Renal cortical epithelial cell (primary cell): ENCODE results near the gene DDX52. TPM values are rescaled to one million over a fixed set of nuclear protein-coding genes. Genes with fewer than 3 reads are reported as not detected.
"Not testable (repeated sequence)": the region's sequence is repeated elsewhere in the genome, so short reads cannot be mapped to it uniquely, and the experiment has no call there.

Experiments used
- DNase-seq: peaks from one replicate; pipeline ENCODE4 v3.0.0-alpha.2; 2011; ENCODE audit warnings: low read depth
- total RNA-seq: library from RNA; depleted of rRNA; stranded (reverse); fragments of >200 nt; gene quantifications from 2 replicates; pipeline ENCODE4 v1.2.3, GENCODE V29; 2014

The DDX52 gene
- 48.5 and 64.4 TPM in 2 replicates for total RNA-seq

- peak; percentile 92 for DNase-seq
Observed at GRCh38 chr17:37643118-37643766, at the start of gene DDX52. DDX52 (minus strand) TSS chr17:37643446; CDS start chr17:37643420, 26 bp downstream.

DNA sequence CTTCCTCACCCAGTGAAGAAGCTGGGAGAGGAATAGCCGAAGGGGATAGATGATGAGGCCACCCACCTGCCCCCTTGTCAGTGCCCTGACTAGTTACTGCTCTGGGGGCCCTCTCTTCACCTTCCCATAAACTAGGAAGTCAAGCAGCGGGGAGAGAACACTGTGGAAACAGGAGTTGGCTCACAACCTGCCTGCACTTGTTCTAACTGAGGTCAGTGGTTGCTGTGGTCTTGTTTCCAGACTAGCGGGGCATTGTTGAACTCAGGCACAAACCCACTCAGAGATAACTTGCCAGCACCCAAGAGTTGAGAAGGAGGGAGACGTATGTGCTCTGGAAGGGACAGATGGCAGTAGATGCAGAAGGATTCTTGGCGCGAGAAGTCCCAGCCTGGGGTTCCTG, 48.6 kb upstream of the DDX52 start:
- no peak for DNase-seq

- no peak for DNase-seq
Observed at GRCh38 chr17:37689317-37689716, 46.1 kb upstream of the DDX52 start.

DNA sequence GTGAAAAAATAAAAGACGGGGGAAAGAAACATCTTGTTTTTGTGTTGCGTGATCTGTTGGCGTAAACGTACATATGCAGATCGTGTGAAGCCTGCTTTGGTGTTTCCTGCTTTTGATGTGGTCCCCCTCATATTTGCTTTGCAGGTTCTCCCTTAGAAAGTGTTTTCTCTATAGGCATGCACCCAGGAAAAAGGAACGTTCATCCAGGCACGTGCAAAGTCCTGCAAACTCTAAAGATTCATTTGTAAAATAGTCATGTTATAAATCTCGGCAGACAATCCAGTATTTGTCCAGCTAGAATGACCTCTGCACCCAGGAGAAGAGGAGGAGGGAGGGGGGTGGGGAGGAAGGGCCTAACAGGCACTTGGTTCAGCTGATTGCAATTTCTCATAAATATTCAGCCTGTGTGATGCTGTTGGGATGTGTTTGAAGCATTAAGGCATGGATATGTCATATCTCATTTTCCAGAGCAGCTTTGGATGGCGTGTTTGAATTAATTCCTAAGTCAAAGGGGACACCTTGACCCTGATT, 40.3 kb upstream of the DDX52 start:
- DNase-seq, result no peak

DNA sequence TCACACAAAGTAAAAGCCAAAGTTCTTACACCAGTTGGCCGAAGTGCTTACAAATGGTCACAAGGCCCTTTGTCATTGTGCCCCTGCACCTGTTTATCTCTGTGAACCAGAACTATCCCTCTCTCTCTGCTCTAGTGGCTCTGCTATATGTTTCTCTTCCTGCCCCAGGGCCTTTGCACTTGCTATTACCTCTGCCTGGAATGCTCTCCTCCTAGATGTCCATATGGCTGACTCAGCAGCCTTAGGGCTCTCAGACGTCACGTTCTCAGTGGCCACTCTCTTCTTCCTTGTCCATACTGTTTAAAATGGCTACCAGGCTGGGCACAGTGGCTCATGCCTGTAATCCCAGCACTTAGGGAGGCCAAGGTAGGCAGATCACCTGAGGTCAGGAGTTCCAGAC, 38.8 kb upstream of the DDX52 start:
- no peak for DNase-seq

- DNase-seq, result not testable (repeated sequence)
Observed at GRCh38 chr17:37679995-37680394, 36.7 kb upstream of the DDX52 start.

- peak; percentile 89 for DNase-seq
Observed at GRCh38 chr17:37678036-37678435, 34.8 kb upstream of the DDX52 start.

DNA sequence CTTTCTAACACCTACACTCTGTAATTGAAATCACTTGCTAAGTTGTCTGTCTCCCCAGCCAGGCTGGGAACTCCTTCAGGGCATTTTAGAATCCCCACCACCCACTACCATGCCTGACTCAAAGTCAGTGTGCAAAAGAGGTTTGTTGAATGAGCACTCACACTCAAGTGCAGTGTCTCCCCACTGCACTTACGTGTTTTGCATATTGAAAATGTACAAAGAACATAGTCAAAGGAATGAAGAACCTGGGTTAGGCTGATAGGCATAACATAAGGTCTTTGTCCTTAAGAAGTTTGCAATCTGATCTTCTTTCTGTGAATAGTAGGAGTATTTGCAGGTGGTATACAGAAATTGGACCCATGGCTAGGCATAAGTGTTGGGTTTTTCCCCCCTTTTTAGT, 33.8 kb upstream of the DDX52 start:
- no peak for DNase-seq

DNA sequence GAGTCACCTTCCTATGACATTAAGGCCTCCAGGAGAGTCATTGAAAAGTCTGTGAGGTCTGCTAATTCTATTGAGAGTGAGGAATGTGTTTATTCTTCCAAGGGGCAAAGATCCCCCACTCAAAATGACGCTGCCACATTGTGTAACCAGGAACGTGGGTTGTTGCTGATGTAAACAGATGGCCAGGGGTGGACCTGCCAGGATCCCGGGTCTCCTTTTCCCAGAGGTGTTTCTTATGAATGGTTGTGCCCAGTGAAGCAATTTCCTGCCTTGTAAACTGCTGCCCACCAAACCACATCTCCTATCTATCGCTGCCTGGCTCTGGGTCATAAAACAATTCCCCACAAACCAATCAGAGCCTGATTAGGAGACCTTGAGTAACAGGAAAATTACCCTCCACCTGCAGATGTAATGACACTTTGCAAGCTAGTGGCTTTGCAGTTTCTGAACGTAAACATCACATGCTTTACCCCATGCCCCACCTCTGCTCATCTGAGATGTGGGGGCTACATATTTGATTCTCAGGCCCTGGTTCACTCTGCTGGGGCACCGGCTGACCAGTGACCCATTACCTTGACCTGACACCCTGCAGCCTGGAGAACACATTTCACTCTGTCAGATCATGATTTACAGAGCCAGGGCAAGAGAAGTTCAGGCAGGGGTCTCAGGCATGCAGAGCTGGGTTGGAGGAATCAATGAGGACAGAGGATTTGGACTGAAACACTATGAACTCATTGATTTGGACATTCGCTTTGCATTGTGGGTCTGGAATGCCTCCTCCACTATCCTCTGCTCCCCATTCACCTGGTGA, 33.1 kb upstream of the DDX52 start:
- peak; percentile 99 for DNase-seq

GRCh38 chr17:37674511-37674910, 31.3 kb upstream of the DDX52 start:
- peak; percentile 70 for DNase-seq

DNA sequence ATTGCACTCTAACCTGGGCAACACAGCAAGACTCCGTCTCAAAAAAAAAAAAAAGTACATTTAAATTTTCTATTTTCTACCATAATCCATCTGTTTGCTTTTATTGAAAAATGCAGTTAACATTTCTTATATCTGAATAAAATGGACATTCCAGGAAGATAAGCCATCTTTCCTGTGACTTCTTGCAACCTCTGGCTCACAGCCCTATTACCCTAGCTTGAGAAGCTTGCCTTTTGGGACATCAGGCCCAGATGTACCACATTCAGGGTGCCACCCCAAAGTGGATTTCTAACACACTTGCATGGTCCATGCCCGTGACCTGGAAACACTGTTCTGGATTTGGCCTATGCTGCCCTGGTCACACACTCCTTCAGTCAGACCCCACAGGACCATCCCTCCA, 30.1 kb upstream of the DDX52 start:
- no peak for DNase-seq

DNA sequence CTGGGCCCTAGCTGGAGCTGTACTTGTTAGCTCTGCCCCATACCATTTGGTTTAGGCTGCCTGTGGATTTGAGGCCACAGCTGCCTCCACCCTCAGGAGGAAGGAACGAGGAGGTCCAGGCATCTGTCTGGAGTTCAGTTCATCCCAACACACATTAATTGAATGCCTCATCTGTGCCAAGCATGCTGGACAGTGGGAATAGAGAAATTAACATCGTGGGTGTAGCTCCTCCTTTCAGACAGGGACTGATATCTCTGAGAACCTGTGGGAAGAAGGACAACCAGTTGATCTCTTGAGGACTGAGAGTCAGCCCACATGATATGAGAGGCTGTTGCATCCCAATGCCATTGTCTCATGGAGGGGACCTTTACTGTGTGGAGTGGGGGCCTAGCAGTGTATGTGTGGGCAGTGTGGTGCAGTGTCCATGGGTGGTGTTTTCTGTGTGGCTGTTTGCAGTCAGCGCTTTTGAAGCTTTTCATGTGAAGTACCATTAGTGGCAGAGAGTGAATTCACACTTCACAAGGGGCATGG, 29.4 kb upstream of the DDX52 start:
- DNase-seq, result no peak

GRCh38 chr17:37671824-37672547, 28.7 kb upstream of the DDX52 start:
- DNase-seq, result peak; percentile 95

- DNase-seq, result no peak
Observed at GRCh38 chr17:37671028-37671823, 28.0 kb upstream of the DDX52 start.

- DNase-seq, result no peak
Observed at GRCh38 chr17:37667039-37667438, 23.8 kb upstream of the DDX52 start.

DNA sequence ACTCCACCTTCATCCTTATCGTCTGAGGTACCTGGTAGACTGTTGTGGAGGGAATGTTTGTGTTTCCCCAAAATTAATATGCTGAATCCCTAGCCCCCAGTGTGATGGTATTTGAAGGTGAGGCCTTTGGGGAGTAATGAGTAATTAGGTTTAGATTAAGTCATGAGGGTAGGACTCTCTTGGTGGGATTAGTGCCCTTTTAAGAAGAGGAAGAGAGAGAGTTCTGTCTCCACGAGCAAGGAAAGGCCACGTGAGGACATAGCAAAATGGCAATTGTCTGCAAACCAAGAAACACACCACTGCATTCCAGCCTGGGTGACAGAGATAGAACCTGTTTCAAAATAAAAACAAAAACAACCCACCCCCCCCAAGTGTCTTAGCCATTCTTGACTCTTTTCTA, 21.0 kb upstream of the DDX52 start:
- no peak for DNase-seq

GRCh38 chr17:37662353-37662752, 19.1 kb upstream of the DDX52 start:
- DNase-seq, result no peak

DNA sequence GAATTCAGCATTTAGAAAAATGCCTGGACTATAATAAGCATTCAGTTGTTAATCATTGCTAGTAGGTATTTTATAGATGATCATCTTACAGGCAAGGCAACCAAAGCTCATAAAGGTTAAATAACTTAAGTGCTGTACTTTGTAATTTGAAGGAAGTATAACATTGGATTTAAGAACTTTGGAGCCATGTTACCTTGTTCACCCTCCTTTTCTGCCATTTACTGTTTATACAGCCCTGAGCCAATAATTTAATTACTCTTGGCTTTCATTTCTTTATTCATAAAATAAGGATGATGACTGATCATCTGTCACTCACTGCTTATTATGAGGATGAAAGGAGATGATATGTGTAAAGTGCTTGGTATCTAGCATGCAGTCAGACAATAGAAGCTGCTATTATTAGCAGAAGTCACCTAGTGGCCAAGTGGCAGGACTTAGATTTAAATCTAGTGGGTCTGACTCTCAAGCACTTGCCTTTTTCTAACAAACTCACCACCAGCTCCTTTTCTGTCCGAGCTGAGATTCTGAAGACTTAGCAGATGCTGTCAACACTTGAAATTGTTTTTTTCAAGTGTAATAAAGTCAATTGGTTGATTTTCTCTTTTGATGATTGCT, 18.3 kb upstream of the DDX52 start:
- DNase-seq, result no peak

GRCh38 chr17:37659925-37660324, 16.7 kb upstream of the DDX52 start:
- no peak for DNase-seq

GRCh38 chr17:37657202-37657601, 14.0 kb upstream of the DDX52 start:
- no peak for DNase-seq

DNA sequence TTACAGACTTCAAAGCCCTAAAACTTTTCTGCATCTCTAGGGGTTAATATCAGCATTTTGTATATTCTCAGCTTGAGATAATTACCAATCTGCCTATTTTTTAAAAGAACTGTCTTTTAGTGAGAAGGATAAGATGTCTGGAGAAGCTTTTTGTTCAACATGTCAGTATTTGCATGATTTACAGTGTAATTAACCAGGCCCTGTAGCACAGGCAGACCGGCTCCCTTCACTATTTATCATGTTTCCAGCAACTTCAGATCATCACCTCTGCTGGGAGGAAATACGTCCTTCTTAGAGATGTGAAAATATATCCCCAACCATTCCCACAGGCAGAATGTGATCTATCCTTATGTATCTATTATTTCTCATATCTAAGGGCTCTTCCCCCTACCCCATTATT, 8.6 kb upstream of the DDX52 start:
- DNase-seq, result no peak
